Cardiac muscle cell (in vitro differentiated cells and primary cell): ENCODE measurements around the gene ATP6V1G2. TPM values are rescaled to one million over a fixed set of nuclear protein-coding genes. Genes with fewer than 3 reads are reported as not detected.
"Not testable (repeated sequence)": the region's sequence is repeated elsewhere in the genome, so short reads cannot be mapped to it uniquely, and the experiment has no call there.

ENCODE experiments used
- DNase-seq, 2 donors: peaks; one replicate each; pipeline versions ENCODE4 v3.0.0 to v3.0.0-alpha.2; 2010 to 2017; ENCODE audit warnings: low read depth in 1 of 2, low spot score in 1 of 2
- H3K27ac ChIP-seq: fragments of 200-600 bp; sonication (generic); 2 replicates; pipeline ENCODE4 v1.5.1; 2016
- H3K27me3 ChIP-seq: fragments of 200-600 bp; sonication (generic); 2 replicates; pipeline ENCODE4 v1.6.0; 2016; ENCODE audit warnings: control low read depth
- H3K36me3 ChIP-seq: fragments of 200-600 bp; sonication (generic); 2 replicates; pipeline ENCODE4 v1.5.1; 2016; ENCODE audit warnings: control low read depth
- H3K4me1 ChIP-seq: fragments of 200-600 bp; sonication (generic); 2 replicates; pipeline ENCODE4 v1.8.1; 2017; ENCODE audit warnings: low read depth, mild to moderate bottlenecking, mixed run types
- H3K4me3 ChIP-seq: fragments of 200-600 bp; sonication (generic); 2 replicates; pipeline ENCODE4 v1.5.1; 2016; ENCODE audit warnings: mild to moderate bottlenecking
- H3K9me3 ChIP-seq: fragments of 200-600 bp; sonication (generic); 2 replicates; pipeline ENCODE4 v1.5.1; 2017; ENCODE audit warnings: low read depth, mild to moderate bottlenecking, control low read depth
- CTCF ChIP-seq: IDR thresholded peaks from 2 replicates; pipeline ENCODE4 v1.5.1; 2012; ENCODE audit warnings: low read depth, mild to moderate bottlenecking, low read length
- polyA plus RNA-seq: library from polyadenylated mRNA; unstranded; fragments of >200 nt; fragmentation: Nextera tagmentation; extraction: Ambion mirVana; gene quantifications from 2 replicates; pipeline ENCODE4 v1.2.1, GENCODE V29; 2016
- total RNA-seq: library from RNA; depleted of rRNA; stranded (reverse); fragments of >200 nt; gene quantifications from 2 replicates; pipeline ENCODE4 v1.2.3, GENCODE V29; 2016

ATP6V1G2 gene
- total and polyA plus RNA-seq, 2 experiments from 2014 or later, result 28.8 to 32.7 TPM

- no peak overlapping the region for H3K4me3 ChIP-seq
Measured at GRCh38 chr6:31558631-31559500, 12.5 kb upstream of the ATP6V1G2 start.

GRCh38 chr6:31558318-31558625 is 11.9 kb upstream of the ATP6V1G2 start:
- TF ChIP-seq CTCF, result no peak
- H3K27ac ChIP-seq, result no peak overlapping the region
- H3K4me1 ChIP-seq, result peaks cover 5% of the 10 kb centered on the region

More at GRCh38 chr6:31558631-31559500, 12.5 kb upstream of the ATP6V1G2 start:
- DNase-seq, result peak in 1 of 2 donors; percentile 52
- Histone ChIP-seq H3K9me3 (no peaks in the 10 kb centered on the region), H3K27me3 (no peaks in the 10 kb centered on the region), H3K4me1 (peaks cover 5% of the 10 kb centered on the region), H3K27ac (no peak overlapping the region), H3K36me3 (peaks cover 10% of the 10 kb centered on the region)
- TF ChIP-seq CTCF, result no peak

GRCh38 chr6:31557443-31558317 is 11.3 kb upstream of the ATP6V1G2 start:
- Histone ChIP-seq H3K4me3 (no peak overlapping the region), H3K27ac (no peak overlapping the region), H3K27me3 (no peaks in the 10 kb centered on the region), H3K4me1 (peaks cover 5% of the 10 kb centered on the region), H3K36me3 (peaks cover 19% of the 10 kb centered on the region), H3K9me3 (no peaks in the 10 kb centered on the region)
- DNase-seq, result no peak
- no peak for TF ChIP-seq CTCF

More at GRCh38 chr6:31558318-31558625, 11.9 kb upstream of the ATP6V1G2 start:
- peaks cover 16% of the 10 kb centered on the region for H3K36me3 ChIP-seq
- DNase-seq, result no peak
- no peaks in the 10 kb centered on the region for H3K9me3 ChIP-seq
- H3K4me3 ChIP-seq, result no peak overlapping the region
- H3K27me3 ChIP-seq, result no peaks in the 10 kb centered on the region

DNA sequence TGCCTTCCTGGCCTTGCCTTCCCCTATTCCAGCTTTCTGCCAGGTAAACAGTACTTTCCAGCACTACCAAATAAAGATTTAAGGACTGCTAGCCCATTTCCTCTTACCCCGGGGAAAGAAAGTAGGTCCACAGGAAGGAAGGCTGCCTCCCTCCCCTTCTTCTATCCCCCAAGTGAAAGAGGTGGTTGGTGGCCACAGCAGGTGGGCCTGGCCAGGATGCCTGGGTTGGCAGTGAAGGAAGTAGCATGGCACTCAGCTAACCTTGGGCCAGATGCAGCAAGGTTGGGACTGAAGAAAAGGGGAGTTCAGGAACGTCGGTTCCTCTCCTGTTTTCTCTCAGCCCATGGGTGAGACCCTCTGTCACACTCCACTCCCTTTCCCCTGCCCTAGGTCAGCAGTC is 9.9 kb upstream of the ATP6V1G2 start:
- no peaks in the 10 kb centered on the region for H3K27me3 ChIP-seq
- H3K36me3 ChIP-seq, result peaks cover 19% of the 10 kb centered on the region
- no peak for DNase-seq
- no peaks in the 10 kb centered on the region for H3K9me3 ChIP-seq
- H3K4me3 ChIP-seq, result no peak overlapping the region
- H3K4me1 ChIP-seq, result peaks cover 5% of the 10 kb centered on the region
- H3K27ac ChIP-seq, result no peak overlapping the region
- TF ChIP-seq CTCF, result no peak

DNA sequence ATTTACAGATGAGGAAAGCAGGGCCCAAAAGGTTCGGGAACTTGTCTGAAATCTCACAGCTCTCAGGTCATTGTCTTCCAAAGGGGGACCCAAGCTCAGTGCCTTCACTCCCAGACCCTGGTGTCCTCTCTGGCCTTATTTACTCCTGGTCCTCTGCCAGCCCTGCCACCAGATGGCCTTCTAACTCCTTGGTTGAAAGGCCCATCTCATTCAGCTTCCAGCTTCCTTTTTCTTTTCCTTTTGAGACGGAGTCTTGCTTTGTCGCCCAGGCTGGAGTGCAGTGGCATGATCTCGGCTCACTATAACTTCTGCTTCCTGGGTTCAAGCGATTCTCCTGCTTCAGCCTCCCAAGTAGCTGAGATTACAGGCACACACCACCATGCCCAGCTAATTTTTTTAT is 5.0 kb upstream of the ATP6V1G2 start:
- H3K27ac ChIP-seq, H3K27me3 ChIP-seq, H3K9me3 ChIP-seq, H3K4me3 ChIP-seq, H3K4me1 ChIP-seq: not testable (repeated sequence)
- peak; percentile 47 for TF ChIP-seq CTCF
- peaks cover 26% of the 10 kb centered on the region for H3K36me3 ChIP-seq
- DNase-seq, result peak; percentile 28 to 75
